Activated CD4-positive, CD25-positive, alpha-beta regulatory T cell (primary cell): ENCODE data around the gene PAXIP1.
A peak's percentile ranks its signal among the peaks of the same experiment; 100 is the strongest.
"Not testable (repeated sequence)": the region's sequence is repeated elsewhere in the genome, so short reads cannot be mapped to it uniquely, and the experiment has no call there.

Experiments
- DNase-seq, 4 experiments: peaks; one replicate each; lab custom pipeline; 2025; lab: John Stamatoyannopoulos, UW

The PAXIP1 gene

GRCh38 chr7:154943906-154944305, 59.0 kb downstream of the PAXIP1 start:
- no peak for DNase-seq

DNA sequence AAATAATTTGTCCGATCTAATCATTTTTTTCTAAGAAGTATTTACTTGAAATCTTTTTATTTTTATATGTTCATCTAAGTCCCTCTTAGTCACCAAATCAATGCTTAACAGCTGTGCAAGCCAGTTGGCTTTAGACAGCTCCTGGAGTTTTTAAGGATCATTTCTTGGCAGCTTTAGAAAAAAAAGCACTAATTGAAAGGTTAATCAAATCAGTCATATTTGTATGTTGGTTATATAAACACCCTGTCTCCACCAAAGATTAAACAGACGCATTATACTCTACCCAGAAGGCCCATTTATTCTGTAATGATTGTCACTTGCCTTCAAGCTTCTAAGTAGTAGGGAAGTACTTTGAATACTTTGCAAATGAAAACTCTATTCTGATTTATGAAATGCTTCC, 60.2 kb downstream of the PAXIP1 start:
- DNase-seq = no peak

GRCh38 chr7:154937837-154938236, 65.1 kb downstream of the PAXIP1 start:
- no peak for DNase-seq

- DNase-seq = not testable (repeated sequence)
These were observed 68.5 kb downstream of the PAXIP1 start for GRCh38 chr7:154934353-154934952.

DNA sequence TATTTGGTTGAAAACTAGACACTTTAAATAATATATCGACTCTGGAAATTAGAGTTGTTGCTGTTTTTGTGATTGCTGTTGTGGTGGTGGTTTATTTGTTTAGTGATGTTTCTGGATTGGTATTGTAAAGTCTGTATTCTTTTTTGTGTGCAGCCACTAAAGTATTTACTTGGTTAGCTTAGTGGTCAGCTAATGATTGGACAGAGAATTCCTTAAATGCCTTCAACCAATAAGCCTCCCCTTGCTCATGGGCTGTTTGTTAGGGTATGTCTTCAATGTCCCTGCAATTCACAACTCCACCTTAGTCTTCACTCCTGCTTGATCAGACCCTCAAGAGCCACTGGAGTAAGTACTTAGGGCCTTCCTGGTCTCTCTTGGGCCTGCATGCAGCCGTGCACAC, 71.0 kb downstream of the PAXIP1 start:
- no peak for DNase-seq

- DNase-seq = no peak
These were observed 73.8 kb downstream of the PAXIP1 start for GRCh38 chr7:154929006-154929726.

DNA sequence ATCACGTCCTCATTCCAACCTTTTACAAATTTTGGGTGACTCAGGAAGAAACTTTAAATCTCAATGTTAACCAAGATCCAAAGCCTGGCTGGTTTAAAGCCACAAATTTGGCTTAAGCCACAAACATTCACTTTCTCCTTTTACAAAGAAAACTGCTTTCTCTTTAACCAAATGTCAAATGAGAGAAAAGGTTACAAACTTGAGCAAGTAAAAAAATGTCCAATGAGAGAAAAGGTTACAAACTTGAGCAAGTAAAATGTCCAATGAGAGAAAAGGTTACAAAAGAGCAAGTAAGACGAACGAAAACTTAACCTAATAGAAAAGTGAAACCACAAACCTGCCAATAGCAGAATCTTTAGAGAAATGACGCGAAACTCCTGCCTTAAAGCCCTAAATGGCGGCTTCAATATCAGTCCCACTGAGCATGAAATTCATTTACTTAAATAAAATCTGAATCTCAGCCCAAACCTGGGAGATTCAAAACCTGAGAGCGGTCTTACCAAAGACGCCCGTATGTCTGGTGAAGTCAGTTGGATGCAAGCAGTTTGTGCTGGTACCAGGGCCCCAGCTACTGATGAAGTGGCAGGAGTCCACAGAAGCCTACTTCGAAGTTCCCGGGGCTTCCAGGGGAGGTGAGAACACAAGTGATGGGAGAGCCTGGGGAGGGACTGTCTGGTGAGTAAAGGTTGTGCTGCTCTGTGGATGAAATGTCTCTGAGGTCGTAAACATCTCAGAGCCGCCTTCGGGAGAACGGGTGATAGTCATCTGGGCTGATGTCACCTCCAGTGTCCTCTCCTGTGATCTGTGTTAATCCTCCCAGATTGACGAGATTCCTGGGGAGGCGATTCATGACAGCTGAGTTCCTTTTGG, 74.6 kb downstream of the PAXIP1 start:
- no peak for DNase-seq

- peak; percentile 30 to 64 (median 46) for DNase-seq
These were observed 75.2 kb downstream of the PAXIP1 start for GRCh38 chr7:154927624-154928125.

DNA sequence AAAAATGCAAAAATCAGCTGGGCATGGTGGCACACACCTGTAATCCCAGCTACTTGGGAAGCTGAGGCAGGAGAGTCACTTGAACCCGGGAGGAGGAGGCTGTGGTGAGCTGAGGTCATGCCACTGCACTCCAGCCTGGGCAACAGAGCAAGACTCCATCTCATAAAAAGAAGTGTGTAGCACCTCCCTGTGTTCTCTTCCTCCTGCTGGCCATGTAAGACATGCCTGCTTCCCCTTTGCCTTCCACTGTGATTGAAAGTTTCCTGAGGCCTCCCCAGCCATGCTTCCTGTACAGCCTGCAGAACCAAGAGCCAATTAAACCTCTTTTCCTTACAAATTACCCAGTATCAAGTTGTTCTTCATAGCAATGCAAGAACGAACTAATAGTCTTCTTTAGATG, 80.5 kb downstream of the PAXIP1 start:
- DNase-seq = not testable (repeated sequence)

DNA sequence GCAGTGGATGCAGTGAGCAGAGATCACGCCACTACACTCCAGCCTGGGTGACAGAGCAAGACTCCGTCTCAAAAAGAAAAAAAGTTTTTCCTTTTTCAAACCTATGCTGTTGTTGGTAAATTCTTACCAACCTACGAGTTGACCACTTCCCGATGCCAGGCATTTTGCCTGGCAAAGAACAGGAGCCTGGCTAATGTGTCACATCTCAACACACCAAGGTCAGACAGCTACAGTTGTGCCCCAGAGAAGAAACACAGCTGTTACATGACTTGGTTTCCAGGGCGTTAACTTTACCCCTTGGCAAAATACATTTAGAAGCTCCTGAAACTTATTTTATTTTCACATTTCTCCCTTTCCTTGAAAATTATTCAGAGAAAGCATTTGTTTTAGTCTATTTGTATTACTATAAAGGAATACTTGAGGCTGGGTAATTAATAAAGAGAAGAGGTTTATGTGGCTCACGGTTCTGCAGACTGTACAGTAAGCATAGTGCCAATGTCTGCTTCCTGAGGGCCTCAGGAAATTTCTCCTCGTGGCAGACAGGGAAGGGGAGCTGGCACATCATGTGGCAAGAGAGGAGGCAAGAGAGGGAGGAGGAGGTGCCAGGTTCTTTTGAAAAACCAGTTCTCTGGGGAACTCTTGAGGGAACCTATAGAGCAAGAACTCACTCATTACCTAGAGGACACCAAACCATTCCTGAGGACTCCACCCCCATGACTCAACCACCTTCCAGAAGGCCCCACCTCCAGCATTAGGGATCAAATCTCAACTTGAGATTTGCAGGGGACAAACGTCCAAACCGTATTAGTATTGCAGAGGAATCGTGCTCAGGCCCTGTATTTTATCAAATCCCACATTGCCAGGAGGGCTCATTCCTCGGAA, 83.3 kb downstream of the PAXIP1 start:
- no peak for DNase-seq

GRCh38 chr7:154918741-154919140, 84.2 kb downstream of the PAXIP1 start:
- DNase-seq = no peak

- no peak for DNase-seq
These were observed 84.7 kb downstream of the PAXIP1 start for GRCh38 chr7:154918266-154918665.

DNA sequence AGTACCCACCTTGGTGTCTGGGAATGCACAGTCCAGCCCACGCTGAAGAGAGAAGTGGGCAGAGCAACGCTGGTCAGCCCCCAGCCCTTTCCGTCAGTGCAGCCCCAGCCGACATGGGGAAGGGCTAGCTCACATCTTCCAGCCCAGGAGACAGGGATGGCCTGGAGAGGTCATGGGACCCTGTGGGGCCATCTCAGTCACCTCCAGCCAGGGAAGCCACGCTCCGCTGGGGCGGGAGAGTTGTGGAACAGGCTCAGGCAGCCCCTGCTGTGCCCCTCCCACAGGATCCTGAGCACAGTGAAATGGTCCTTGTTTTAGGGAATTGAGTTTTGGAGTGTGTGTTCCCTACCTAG, 85.1 kb downstream of the PAXIP1 start:
- DNase-seq = no peak

- no peak for DNase-seq
These were observed 85.8 kb downstream of the PAXIP1 start for GRCh38 chr7:154916856-154917807.

- DNase-seq = no peak
These were observed 86.5 kb downstream of the PAXIP1 start for GRCh38 chr7:154916381-154916780.

GRCh38 chr7:154915600-154915999, 87.3 kb downstream of the PAXIP1 start:
- no peak for DNase-seq

GRCh38 chr7:154914996-154915380, 87.9 kb downstream of the PAXIP1 start:
- no peak for DNase-seq

DNA sequence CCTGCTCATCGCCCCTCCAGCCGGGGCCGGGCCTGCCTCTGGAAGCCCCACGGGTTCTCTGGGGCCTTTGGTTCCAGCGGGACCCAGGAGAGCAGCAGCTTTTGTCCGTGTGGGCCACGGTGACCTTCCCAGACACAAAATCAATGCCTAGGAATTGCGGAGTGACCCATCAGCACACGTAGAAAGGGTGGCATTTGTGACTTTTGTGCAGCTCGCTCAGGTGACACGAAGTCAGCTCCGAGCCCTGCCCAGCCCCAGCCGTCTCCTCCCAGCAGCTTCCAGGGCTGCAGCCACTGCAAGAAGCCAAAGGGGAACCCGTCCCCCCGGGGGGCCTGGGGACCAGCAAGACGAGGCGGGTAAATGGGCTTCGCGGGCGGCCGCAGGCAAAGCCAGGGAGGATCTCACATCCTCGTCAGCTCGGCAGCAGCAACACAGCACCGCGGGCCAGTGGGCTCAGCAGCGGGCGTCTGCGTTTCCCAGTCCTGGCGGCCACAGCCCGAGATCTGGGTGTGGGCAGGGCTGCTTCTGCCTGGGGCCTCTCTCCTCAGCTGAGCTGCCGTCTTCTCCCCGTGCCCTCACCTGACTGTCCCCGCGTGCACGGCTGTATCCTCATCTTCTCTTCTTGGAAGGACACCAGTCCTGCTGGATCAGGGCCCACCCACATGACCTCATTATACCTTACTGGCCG, 88.5 kb downstream of the PAXIP1 start:
- DNase-seq = no peak

DNA sequence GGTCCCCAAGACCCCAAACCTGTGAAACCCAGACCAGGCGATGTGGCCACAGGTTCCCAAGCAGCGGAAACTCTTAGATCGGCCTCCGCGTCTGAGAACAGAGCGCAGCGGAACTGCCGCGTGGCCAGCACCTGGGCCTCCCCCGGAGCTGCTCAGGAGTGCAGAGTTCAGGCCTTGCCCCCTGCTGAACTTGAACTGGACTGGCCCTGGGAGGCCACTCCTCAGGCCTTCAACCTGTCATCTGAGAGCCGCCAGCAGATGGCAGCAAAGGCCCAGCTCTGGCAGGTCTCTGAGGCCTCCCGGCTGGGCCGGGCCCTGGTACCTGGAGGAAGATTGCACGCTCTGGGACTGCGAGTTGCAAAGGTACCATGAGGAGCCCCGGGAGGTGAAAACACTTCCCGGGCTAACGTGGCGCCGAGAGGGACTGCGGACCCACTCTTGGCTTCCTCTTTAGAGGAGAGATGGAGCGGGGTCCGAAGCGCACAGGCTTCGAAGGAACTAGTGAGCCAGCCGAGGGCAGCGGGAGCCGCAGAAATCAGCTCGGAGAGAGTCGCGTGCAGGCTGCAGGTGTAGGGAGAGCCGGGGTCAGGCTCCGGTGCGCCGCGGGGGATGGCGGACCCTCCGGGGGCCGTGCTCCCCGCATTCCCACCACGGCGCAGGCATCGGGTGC, 89.2 kb downstream of the PAXIP1 start:
- DNase-seq = peak; percentile 74 to 92 (median 80)
